NK-92 (cell line): Measurements from ENCODE around the gene PFDN5.

ENCODE experiments used
- DNase-seq: peaks from one replicate; lab custom pipeline; 2025; ENCODE audit not compliant: unreplicated experiment; lab: John Stamatoyannopoulos, UW

The PFDN5 gene

DNA sequence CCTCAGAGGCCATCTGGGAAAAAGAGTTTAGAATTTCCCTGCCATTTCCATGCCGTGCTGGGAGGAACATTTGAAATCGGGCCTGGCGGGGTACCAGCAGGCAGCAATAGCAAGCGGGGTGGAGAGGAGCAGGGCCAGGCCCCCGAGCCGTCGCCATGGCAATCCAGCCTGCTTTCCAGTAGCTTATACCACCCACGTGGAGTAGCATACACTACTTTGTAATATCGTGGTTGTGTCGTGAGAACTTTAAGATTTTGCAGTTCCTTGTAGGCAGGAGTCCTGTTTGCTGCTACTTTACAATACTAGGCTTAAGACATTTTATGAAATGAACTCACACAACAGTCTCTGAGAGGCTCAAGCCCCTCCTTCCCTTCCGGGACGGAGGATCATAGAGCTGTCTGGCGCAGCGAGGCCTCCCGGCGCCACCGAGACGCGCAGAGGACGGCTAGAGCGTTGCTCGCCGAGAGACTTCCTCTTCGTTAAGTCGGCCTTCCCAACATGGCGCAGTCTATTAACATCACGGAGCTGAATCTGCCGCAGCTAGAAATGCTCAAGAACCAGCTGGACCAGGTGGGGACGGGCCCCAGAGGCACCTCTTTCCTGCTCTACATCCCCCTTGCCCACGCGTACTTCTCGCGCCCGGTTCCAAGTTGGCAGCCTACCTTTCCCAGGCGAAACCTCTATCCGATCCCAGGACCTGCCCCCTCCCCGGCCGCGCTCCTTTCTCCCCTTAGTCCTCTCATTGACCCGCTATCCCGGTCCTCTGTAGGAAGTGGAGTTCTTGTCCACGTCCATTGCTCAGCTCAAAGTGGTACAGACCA lies at the start of gene PFDN5:
Gene PFDN5 (plus strand): TSS at position 473 of the 821 bp plus-strand sequence. CDS start 26 bp downstream, at position 499.
- no peak for DNase-seq

DNA sequence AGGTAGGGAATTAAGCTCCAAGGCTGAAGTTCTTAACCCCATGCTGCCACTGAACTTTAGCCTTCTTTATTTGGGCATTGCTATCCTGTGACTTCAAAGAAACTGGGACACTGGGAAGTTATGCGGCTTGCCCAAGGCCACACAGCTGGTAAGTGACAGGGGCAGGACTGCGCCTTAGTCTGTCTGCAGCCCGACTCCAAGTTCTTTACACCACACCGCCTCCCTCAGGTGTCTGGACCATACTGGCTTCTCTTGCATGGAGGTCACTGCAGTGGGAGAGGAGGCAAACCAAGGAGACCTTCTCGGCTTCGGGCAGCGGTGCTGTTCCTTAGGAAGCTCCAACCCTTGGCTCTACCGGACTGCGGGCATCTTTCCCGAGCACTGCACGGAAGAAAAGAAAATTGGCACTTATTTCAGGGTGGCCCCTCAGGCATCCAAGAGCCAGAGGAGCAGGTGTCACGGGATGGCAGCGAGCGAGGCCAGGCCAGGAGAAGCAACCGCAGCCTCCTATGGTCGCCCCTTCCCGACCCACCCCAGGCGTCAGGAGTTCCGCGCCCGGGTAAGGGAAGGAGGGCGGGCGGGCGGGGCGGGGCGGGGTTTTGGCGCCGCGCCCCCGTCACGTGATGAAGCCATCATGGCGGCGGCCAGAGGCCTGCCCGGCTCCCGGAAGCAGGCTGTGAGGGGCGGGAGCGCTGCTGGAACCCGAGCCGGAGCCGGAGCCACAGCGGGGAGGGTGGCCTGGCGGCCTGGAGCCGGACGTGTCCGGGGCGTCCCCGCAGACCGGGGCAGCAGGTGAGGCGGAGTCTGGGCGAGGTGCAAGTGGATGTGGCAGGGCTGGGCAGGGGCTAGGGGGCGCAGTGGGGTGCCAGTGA lies 43.6 kb upstream of the PFDN5 start:
- no peak for DNase-seq

- DNase-seq: no peak
Measured at GRCh38 chr12:53252349-53252916, 42.9 kb upstream of the PFDN5 start.

GRCh38 chr12:53253298-53253697 lies 42.0 kb upstream of the PFDN5 start:
- DNase-seq: no peak

DNA sequence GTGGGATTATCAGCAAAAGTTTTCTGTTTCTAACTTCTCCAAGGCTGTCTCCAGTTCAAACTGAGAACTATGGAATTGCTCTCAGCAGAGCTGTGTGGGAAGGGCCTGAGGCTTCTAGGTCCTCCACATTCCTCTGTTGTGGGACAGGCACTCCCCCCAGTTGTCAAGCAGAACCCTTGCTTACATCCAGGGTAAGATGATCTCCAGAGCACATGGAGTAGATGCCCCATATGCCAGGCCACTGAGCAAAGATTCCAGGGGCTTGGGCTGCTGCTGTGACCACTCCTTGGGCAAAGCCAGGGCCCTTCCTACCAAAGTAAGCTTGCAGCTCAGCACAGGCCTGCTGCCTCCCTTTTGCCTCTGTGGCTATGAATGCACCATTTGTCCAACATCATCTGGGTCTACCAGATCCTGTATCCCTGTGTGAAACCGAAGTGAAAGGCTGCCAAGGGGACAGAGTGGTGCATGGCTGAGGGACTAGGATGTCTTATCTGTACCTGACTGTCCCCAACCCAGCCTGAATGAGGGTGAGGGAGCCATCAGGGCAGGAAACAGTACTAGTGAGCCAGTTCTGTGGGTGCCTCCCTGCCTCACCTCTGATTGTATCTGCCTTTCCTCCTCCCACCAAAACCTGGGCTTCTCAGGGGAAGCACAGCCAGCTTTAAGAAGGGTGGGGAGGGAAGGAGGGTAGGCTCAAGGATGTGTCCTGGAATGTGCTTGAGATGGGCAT lies 40.4 kb upstream of the PFDN5 start:
- no peak for DNase-seq

- DNase-seq: no peak
Measured at GRCh38 chr12:53255996-53256395, 39.3 kb upstream of the PFDN5 start.

- no peak for DNase-seq
Measured at GRCh38 chr12:53258541-53259539, 36.5 kb upstream of the PFDN5 start.

GRCh38 chr12:53259891-53260290 lies 35.5 kb upstream of the PFDN5 start:
- DNase-seq: no peak

- DNase-seq: no peak
Measured at GRCh38 chr12:53265783-53266182, 29.6 kb upstream of the PFDN5 start.

DNA sequence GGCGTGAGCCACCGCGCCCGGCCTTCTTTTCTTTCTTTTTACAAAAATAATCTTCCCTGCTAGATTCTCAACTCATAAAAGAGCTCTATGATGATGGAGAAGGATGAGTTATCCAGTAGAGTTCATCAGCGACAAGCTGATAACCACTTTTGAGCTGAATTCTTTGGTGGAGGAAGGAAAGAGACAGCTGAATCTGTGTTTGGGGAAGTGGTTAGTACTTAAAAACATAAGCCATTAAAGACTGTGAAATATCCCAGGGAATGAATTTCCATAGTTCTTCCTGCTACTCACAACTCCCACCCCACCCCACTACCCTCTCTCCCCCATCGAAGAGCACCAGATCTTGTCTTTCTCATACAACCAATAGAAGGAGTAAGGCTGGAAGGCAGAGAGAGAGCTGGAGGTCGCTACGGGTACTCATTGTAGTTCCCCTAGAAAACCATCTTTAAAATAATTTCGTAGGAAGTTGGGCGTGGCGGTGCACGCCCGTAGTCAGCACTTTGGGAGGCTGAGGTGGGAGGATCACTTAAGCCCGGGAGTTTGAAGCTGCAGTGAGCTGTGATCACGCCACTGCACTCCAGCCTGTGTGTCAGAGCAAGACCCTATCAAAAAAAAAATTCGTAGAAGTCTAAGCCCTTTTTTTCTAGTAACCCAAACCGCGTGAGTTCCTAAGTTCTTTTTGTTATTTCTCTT lies 27.9 kb upstream of the PFDN5 start:
- DNase-seq: no peak

DNA sequence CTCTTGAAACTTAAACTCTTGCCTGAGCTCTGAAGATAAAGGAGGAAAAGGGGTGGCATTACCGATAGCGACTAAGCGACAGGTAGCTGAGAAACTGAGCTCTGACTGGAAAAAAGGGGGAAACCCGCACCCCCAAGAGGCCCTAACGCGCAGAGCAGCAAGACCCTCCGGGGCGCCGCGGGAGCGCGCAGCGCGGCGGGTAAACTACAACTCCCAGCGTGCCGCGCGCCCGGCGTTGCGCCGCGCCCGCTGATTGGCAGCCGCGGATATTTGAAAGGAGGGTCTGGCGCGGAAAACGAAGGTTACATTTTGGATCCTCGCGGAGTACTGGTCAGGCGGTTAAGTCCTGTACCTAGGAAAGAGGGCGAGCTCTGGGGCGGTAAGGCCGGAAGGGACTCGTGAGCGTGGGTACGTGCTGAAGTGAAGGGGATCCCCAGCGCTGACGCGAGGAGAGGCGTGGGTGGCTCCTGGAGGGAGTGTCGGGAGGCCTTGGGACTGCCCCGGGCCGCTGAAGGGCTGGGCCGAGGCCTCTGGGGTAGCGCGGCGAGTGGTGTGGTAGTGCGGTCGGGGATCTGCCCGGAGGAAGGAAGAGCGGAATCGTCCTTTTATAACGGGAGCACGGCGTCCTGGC lies 27.2 kb upstream of the PFDN5 start, which contains the start of gene ESPL1:
Gene ESPL1 (plus strand): TSS at position 301 of the 631 bp plus-strand sequence. CDS start 468 bp downstream, outside the sequence.
- no peak for DNase-seq

DNA sequence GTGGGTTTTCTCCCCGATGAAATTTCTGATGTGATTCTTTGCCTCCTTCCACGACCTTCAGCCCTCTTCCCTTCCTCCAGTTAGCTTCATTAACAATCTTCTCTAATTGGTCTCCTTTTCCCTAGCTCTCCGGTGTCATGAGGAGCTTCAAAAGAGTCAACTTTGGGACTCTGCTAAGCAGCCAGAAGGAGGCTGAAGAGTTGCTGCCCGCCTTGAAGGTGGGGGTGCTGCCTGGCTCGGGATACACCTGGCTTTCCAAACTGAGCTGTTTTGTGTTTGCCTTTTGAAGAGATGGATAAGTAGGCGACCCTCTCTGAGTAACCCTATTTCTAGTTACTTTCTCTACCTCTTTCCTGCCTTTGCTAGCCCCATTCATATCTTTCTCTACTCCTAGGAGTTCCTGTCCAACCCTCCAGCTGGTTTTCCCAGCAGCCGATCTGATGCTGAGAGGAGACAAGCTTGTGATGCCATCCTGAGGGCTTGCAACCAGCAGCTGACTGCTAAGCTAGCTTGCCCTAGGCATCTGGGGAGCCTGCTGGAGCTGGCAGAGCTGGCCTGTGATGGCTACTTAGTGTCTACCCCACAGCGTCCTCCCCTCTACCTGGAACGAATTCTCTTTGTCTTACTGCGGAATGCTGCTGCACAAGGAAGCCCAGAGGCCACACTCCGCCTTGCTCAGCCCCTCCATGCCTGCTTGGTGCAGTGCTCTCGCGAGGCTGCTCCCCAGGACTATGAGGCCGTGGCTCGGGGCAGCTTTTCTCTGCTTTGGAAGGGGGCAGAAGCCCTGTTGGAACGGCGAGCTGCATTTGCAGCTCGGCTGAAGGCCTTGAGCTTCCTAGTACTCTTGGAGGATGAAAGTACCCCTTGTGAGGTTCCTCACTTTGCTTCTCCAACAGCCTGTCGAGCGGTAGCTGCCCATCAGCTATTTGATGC lies 26.4 kb upstream of the PFDN5 start:
- DNase-seq: no peak

GRCh38 chr12:53274445-53274844 lies 20.9 kb upstream of the PFDN5 start:
- DNase-seq: no peak

GRCh38 chr12:53276511-53276910 lies 18.8 kb upstream of the PFDN5 start:
- DNase-seq: no peak

DNA sequence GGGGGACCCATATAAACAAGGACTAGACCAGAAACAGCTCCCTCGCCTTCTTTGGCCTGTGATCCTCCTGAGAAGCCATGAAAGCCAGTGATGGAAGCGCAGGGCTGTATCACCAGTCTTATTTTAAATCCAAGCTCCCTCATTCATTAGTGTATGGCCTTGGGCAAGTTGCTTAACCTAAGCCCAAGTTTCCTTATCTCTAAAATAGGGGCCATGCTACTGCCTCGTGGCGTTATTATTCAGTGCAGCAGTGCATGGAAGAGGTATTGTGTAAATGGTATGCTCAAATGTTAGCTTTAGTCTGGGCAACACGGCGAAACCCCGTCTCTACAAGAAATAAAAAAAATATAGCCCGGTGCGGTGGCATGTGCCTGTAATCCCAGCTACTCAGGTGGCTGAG lies 17.4 kb upstream of the PFDN5 start:
- DNase-seq: no peak

DNA sequence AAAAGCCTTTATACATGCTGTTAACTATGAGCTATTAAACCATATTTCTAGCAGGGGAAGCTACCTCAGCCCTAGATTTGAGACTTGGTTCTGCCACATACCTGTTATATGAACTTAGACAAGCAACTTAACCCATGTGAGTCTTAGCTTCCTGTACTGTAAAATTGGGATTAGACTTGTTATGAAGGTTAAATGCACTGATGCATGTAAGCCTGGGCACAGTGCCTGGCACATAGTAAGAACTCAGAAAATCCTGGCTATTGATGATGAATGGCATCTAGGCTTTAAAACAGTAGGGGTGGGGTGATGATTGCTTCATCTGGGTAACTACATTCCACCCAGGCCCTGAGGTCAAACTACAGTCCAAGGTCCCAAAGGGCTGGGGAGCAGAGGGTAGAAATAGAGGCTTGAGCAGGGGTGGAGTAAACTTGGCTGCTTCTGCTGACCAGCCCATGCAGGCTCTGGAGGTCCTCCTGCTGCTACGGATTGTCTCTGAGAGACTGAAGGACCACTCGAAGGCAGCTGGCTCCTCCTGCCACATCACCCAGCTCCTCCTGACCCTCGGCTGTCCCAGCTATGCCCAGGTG lies 16.0 kb upstream of the PFDN5 start:
- DNase-seq: no peak

GRCh38 chr12:53279888-53280498 lies 15.3 kb upstream of the PFDN5 start:
- no peak for DNase-seq
